ENCODE measurements around the gene AFG3L2. TPM values are rescaled to one million over a fixed set of nuclear protein-coding genes. Genes with fewer than 3 reads are reported as not detected.
"Not testable (repeated sequence)": the region's sequence is repeated elsewhere in the genome, so short reads cannot be mapped to it uniquely, and the experiment has no call there.

AFG3L2 gene
- total RNA-seq, 2 donors from 2014 or later = 60.1 to 91.9 TPM

DNA sequence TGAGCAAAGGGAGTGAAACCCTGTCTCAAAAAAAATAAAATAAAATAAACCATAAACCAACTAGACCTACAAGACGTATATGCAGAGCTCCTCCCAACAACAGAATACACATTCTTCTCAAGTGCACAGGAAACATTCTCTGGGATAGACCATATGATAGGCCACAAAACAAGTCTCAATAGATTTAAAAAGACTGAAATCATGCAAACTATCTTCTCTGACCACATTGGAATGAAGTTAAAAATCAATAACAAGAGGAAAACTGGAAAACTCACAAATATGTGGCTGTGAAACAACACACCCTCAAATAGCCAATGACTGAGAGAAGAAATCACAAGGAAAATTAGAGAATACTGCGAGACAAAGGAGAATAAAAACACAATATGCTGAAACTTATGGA lies 7.2 kb upstream of the AFG3L2 start:
- Histone ChIP-seq H3K36me3 (no peaks in the 10 kb centered on the region), H3K9me3 (no peaks in the 10 kb centered on the region), H3K27me3 (no peaks in the 10 kb centered on the region), H3K4me3 (no peak overlapping the region), H3K4me1 (no peaks in the 10 kb centered on the region), H3K27ac (no peak overlapping the region)
- no peak for DNase-seq (ENCODE audit: low spot score)
- TF ChIP-seq, protein P1, sequence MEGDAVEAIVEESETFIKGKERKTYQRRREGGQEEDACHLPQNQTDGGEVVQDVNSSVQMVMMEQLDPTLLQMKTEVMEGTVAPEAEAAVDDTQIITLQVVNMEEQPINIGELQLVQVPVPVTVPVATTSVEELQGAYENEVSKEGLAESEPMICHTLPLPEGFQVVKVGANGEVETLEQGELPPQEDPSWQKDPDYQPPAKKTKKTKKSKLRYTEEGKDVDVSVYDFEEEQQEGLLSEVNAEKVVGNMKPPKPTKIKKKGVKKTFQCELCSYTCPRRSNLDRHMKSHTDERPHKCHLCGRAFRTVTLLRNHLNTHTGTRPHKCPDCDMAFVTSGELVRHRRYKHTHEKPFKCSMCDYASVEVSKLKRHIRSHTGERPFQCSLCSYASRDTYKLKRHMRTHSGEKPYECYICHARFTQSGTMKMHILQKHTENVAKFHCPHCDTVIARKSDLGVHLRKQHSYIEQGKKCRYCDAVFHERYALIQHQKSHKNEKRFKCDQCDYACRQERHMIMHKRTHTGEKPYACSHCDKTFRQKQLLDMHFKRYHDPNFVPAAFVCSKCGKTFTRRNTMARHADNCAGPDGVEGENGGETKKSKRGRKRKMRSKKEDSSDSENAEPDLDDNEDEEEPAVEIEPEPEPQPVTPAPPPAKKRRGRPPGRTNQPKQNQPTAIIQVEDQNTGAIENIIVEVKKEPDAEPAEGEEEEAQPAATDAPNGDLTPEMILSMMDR (IDR thresholded peaks at IDR 0.05) = no peak

DNA sequence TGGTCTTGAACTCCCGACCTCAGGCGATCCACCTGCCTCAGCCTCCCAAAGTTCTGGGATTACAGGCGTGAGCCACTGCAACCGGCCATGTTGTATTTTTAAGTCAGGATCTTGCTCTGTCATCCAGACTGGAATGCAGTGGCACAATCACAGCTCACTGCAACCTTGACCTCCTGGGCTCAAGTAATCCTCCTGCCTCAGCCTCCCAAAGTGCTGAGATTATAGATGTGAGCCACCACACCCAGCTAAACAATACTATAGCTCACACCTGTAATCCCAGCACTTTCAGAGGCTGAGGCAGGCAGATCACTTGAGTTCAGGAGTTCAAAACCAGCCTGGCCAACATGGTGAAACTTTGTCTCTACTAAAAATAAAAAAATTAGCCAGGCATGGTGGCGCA lies 6.7 kb upstream of the AFG3L2 start:
- not testable (repeated sequence) for H3K4me3 ChIP-seq; H3K9me3 ChIP-seq; H3K36me3 ChIP-seq; H3K4me1 ChIP-seq; DNase-seq (ENCODE audit: low spot score); H3K27me3 ChIP-seq; H3K27ac ChIP-seq

DNA sequence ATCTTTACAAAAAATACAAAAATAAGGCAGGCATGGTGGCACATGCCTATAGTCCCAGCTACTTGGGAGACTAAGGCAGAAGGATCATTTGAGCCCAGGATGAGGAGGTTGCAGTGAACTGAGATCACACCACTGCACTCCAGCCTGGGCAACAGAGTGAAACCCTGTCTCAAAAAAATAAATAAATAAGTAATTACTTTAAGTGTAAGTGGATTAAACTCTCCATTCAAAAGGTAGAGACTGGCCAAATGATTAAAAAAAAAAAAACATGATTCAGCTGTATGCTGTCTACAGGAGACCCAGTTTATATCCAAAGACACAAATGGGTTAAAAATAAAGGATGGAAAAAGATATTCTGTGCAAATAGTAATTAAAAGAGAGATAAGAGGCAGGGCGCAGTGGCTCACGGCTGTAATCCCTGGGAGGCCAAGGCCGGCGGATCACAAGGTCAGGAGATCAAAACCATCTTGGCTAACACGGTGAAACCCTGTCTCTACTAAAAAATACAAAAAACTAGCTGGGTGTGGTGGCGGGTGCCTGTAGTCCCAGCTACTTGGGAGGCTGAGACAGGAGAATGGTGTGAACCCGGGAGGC lies 5.3 kb upstream of the AFG3L2 start:
- H3K9me3 ChIP-seq; H3K27me3 ChIP-seq; H3K27ac ChIP-seq; H3K36me3 ChIP-seq; DNase-seq (ENCODE audit: low spot score); H3K4me1 ChIP-seq; H3K4me3 ChIP-seq: not testable (repeated sequence)

DNA sequence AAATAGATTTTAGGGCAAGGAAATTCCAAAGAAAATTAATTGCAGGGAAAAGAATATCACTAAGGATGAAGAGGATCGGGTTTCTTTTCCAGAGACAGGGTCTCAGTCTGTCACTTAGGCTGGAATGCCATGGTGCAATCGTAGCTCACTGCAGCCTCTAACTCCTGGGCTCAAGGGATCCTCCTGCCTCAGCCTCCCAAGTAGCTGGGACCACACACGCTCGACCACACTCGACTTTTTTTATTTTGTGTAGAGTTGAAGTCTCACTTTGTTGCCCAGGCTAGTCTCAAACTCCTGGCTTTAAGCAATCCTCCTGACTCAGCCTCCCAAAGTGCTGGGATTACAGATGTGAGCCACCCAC lies 1.2 kb upstream of the AFG3L2 start:
- not testable (repeated sequence) for DNase-seq (ENCODE audit: low spot score); H3K36me3 ChIP-seq; H3K27me3 ChIP-seq; H3K9me3 ChIP-seq
- Histone ChIP-seq H3K4me3 (peak overlapping the region; percentile 37 to 78), H3K27ac (peak overlapping the region; percentile 85 to 86), H3K4me1 (peaks cover 0 to 40% of the 10 kb centered on the region in 2 donors)

DNA sequence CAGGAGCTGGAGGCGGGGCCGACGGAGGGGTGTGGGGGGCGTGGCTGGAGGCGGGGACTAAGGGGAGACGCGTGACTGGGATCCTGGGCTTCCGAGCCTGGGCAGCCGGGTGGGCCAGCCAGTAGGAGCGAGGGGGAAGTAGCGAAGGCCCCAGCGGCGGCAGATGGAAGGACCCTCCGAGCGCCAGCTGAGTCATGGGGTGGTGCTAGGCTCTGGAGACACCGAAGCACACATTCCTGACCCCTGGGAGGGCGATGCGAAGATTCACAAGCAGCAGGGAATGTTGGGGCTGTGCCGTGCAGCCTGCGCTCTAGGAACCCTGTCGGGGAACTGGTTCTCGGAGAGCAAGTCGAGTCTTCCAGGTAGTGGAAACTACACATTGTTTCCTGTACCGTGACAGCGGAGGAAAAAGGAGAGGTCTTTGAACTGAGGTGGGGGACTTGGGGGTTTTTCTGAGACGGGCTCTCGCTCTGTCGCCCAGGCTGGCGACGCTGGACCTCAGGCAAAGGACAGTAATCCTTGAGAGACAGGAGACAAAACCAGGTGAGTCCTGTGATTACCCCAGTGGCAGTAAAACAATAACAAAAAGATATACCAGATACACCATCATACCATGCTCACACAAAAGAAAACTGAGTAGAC lies 650 bp upstream of the AFG3L2 start:
- Histone ChIP-seq H3K4me1 (peaks cover 0 to 44% of the 10 kb centered on the region in 2 donors), H3K27ac (peak overlapping the region; percentile 85 to 86), H3K27me3 (no peaks in the 10 kb centered on the region), H3K4me3 (peak overlapping the region; percentile 37 to 78), H3K9me3 (no peaks in the 10 kb centered on the region), H3K36me3 (no peaks in the 10 kb centered on the region)
- no peak for DNase-seq (ENCODE audit: low spot score)
- TF ChIP-seq, protein P1 (IDR thresholded peaks at IDR 0.05) = no peak

DNA sequence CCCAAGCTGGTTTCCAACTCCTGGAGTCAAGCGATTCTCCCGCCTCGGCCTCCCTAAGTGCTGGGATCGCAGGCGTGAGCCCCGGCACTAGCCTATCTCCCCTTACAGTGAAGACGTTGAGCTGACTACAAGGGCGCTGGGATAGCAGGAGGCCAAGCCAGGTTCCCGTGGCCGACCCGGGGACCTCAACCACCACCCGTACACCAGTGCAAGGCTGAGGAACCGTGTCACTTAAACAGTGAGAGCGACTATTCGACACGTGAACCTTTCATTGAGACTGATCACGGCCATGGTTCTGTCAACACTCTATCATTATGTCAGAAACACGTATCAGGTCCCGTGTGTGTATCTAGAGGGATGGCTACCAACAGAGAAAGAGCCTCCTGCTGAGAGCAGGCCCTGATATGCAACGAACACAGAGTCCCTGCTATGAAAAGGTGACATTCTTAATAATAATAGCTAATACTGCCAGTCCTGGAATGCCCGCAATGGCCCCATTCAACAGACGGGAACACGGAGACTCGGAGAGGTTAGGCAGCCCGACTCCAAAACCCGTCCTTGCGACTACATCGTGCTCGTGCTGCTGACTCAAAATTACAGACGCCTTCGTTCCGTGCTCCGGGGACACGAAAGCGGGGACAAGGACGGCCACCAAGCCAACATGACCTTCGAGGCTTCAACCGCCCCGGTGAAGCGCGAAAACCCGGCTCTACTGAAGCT lies 833 bp downstream of the AFG3L2 start:
- Histone ChIP-seq H3K4me1 (peaks cover 0 to 55% of the 10 kb centered on the region in 2 donors), H3K9me3 (no peaks in the 10 kb centered on the region), H3K27me3 (no peaks in the 10 kb centered on the region), H3K36me3 (no peaks in the 10 kb centered on the region), H3K4me3 (peak overlapping the region; percentile 76 to 78), H3K27ac (peak overlapping the region; percentile 99)
- peak; percentile 61 for DNase-seq (ENCODE audit: low spot score)
- TF ChIP-seq, protein P1 (IDR thresholded peaks at IDR 0.05) = no peak

DNA sequence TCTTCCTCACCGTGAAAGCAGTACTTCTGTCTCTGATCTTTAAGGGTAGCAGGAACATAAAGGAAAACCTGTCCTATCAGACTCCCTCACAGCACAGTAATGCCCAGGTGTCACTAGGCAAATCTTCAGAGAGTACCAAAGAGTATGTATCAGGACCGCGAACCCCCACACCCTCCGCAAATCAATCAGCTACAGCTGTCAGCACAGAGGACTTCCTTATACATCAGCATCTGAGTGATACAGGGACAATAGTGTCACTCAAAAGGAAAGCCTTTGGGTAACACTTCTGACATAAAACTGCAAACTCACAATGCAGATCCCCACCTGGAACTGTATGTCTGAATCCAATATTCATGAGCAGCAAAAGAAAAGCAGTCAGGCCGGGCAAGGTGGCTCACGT lies 2.6 kb downstream of the AFG3L2 start:
- Histone ChIP-seq H3K27ac (peak overlapping the region; percentile 99), H3K27me3 (no peaks in the 10 kb centered on the region), H3K36me3 (no peaks in the 10 kb centered on the region), H3K4me3 (no peak overlapping the region), H3K4me1 (peaks cover 0 to 55% of the 10 kb centered on the region in 2 donors), H3K9me3 (no peaks in the 10 kb centered on the region)
- TF ChIP-seq, protein P1 (IDR thresholded peaks at IDR 0.05) = no peak
- DNase-seq (ENCODE audit: low spot score) = no peak

All from right atrium auricular region (tissue), 2 donors.